H1 (cell line): ENCODE measurements around the gene MACF1. TPM values are rescaled to one million over a fixed set of nuclear protein-coding genes. Genes with fewer than 3 reads are reported as not detected.

Experiments
- CTCF ChIA-PET: fragments of 300-600 bp; sonication (Branson Sonifier 250); formaldehyde crosslinking; loops from one replicate; lab custom pipeline; 2021; ENCODE audit not compliant: partially characterized antibody; lab: Charles Lee
- POLR2A ChIA-PET: fragments of 300-600 bp; sonication (Branson Sonifier 250); formaldehyde crosslinking; loops from one replicate; lab custom pipeline; 2021; ENCODE audit warnings: inconsistent platforms; ENCODE audit not compliant: partially characterized antibody; lab: Charles Lee
- DNase-seq, 2 experiments: peaks; one replicate each; pipeline versions ENCODE4 v3.0.0 to v3.0.0-alpha.2; 2010 to 2022; ENCODE audit warnings: low spot score in 2 of 2, low read depth in 1 of 2, mixed read lengths in 1 of 2
- FAIRE-seq: peaks from 2 replicates; lab custom pipeline; 2011; peaks lifted over from hg19 to GRCh38; lab: Jason Lieb, UNC
- H2AFZ ChIP-seq: 2 replicates; pipeline ENCODE4 v1.8.1; 2012; ENCODE audit warnings: low read length, inconsistent platforms
- H2AK5ac ChIP-seq: 2 replicates; pipeline ENCODE4 v1.6.1; 2013; ENCODE audit warnings: low read depth, low read length
- H2BK120ac ChIP-seq: replicated peaks from 2 replicates; pipeline ENCODE3; 2013; ENCODE audit warnings: low read depth, low read length, inconsistent platforms
- H2BK12ac ChIP-seq: 2 replicates; pipeline ENCODE4 v1.6.1; 2013; ENCODE audit warnings: low read depth, low read length
- H2BK15ac ChIP-seq: 2 replicates; pipeline ENCODE4 v1.6.1; 2013; ENCODE audit warnings: low read length
- H2BK20ac ChIP-seq: 2 replicates; pipeline ENCODE4 v1.6.1; 2013; ENCODE audit warnings: low read length
- H2BK5ac ChIP-seq: 2 replicates; pipeline ENCODE4 v1.6.1; 2013; ENCODE audit warnings: low read depth, low read length
- H3K14ac ChIP-seq: 2 replicates; pipeline ENCODE4 v1.6.1; 2013; ENCODE audit warnings: inconsistent platforms; ENCODE audit not compliant: insufficient read length
- H3K18ac ChIP-seq: 2 replicates; pipeline ENCODE4 v1.6.1; 2013; ENCODE audit warnings: low read length; ENCODE audit errors: extremely low read depth
- H3K23ac ChIP-seq: 2 replicates; pipeline ENCODE4 v1.6.1; 2013; ENCODE audit warnings: inconsistent platforms; ENCODE audit not compliant: insufficient read length
- H3K23me2 ChIP-seq: 2 replicates; pipeline ENCODE4 v1.6.1; 2013; ENCODE audit warnings: low read depth, low read length
- H3K27ac ChIP-seq: 2 replicates; pipeline ENCODE4 v1.6.1; 2011; ENCODE audit warnings: low read depth, low read length, inconsistent platforms
- H3K27me3 ChIP-seq, 4 experiments: replicated peaks in 1 of 4; 1 replicate in 1 of 4; 2 replicates in 3 of 4; pipeline versions ENCODE4 v1.6.1 to v1.8.1; 2011 to 2013; ENCODE audit warnings: low read length in 3 of 4, mild to moderate bottlenecking in 3 of 4, inconsistent platforms in 2 of 4, mixed read lengths in 2 of 4, moderate library complexity in 1 of 4; ENCODE audit not compliant: control insufficient read depth in 3 of 4, insufficient read depth in 3 of 4; ENCODE audit errors: extremely low read depth in 1 of 4
- H3K36me3 ChIP-seq, 4 experiments: 2 replicates each; pipeline versions ENCODE4 v1.6.1 to v1.8.1; 2011 to 2013; ENCODE audit warnings: mild to moderate bottlenecking in 4 of 4, low read length in 3 of 4, moderate library complexity in 2 of 4, control low read depth in 1 of 4, inconsistent platforms in 1 of 4; ENCODE audit not compliant: insufficient read depth in 4 of 4, control insufficient read depth in 2 of 4
- H3K4ac ChIP-seq: replicated peaks from 2 replicates; pipeline ENCODE3; 2013; ENCODE audit warnings: low read length, low read depth, mixed read lengths, inconsistent platforms; ENCODE audit not compliant: insufficient read length
- H3K4me1 ChIP-seq, 4 experiments: replicated peaks in 1 of 4; 1 replicate in 1 of 4; 2 replicates in 3 of 4; pipeline versions ENCODE4 v1.6.1 to v1.8.1; 2011 to 2013; ENCODE audit warnings: low read length in 3 of 4, inconsistent platforms in 2 of 4, mixed read lengths in 1 of 4; ENCODE audit not compliant: insufficient read depth in 4 of 4, control insufficient read depth in 3 of 4
- H3K4me2 ChIP-seq, 2 experiments: 2 replicates each; pipeline versions ENCODE4 v1.6.1 to v1.8.1; 2011 to 2013; ENCODE audit warnings: low read depth in 2 of 2, low read length in 2 of 2, control low read depth in 1 of 2, inconsistent platforms in 1 of 2, mild to moderate bottlenecking in 1 of 2; ENCODE audit not compliant: insufficient read depth in 1 of 2
- H3K4me3 ChIP-seq, 4 experiments: fragments of 200-600, 300-600 bp in 1 of 4; sonication (generic), shearing (Covaris generic), sonication (Bioruptor Twin) in 1 of 4; 2 replicates each; pipeline versions ENCODE4 v1.5.1 to v1.8.1; 2011 to 2016; ENCODE audit warnings: low read length in 4 of 4, low read depth in 3 of 4, control low read depth in 2 of 4, inconsistent platforms in 2 of 4, mild to moderate bottlenecking in 2 of 4, mixed read lengths in 1 of 4, moderate library complexity in 1 of 4; ENCODE audit not compliant: insufficient read depth in 2 of 4; ENCODE audit errors: extremely low read depth in 1 of 4
- H3K56ac ChIP-seq: replicated peaks from 2 replicates; pipeline ENCODE3; 2013; ENCODE audit warnings: low read depth, mild to moderate bottlenecking, mixed read lengths, low read length, inconsistent platforms; ENCODE audit not compliant: insufficient read length
- H3K79me1 ChIP-seq: 2 replicates; pipeline ENCODE4 v1.6.1; 2013; ENCODE audit warnings: low read depth, low read length, control low read depth
- H3K79me2 ChIP-seq, 2 experiments: 2 replicates each; pipeline versions ENCODE4 v1.6.1 to v1.8.1; 2012 to 2013; ENCODE audit warnings: low read length in 2 of 2, mild to moderate bottlenecking in 2 of 2, inconsistent platforms in 1 of 2; ENCODE audit not compliant: insufficient read depth in 2 of 2, control insufficient read depth in 1 of 2
- H3K9ac ChIP-seq, 4 experiments: replicated peaks in 1 of 4; 1 replicate in 1 of 4; 2 replicates in 3 of 4; pipeline versions ENCODE4 v1.6.1 to v1.8.1; 2011 to 2013; ENCODE audit warnings: low read depth in 3 of 4, low read length in 3 of 4, control low read depth in 2 of 4, mild to moderate bottlenecking in 2 of 4, moderate library complexity in 2 of 4, inconsistent platforms in 1 of 4; ENCODE audit errors: extremely low read depth in 1 of 4
- H3K9me3 ChIP-seq, 2 experiments: 2 replicates each; pipeline versions ENCODE4 v1.6.1 to v1.8.1; 2012 to 2013; ENCODE audit warnings: mild to moderate bottlenecking in 2 of 2, moderate library complexity in 2 of 2, control low read depth in 1 of 2, inconsistent platforms in 1 of 2, low read depth in 1 of 2, low read length in 1 of 2, mixed read lengths in 1 of 2; ENCODE audit not compliant: insufficient read depth in 2 of 2
- H4K20me1 ChIP-seq, 2 experiments: replicated peaks in 1 of 2; 2 replicates each; pipeline versions ENCODE3 to v1.8.1; 2011 to 2013; ENCODE audit warnings: inconsistent platforms in 2 of 2, low read length in 2 of 2, mild to moderate bottlenecking in 1 of 2; ENCODE audit not compliant: insufficient read depth in 2 of 2, control insufficient read depth in 1 of 2
- H4K5ac ChIP-seq: 2 replicates; pipeline ENCODE4 v1.6.1; 2013; ENCODE audit warnings: low read length, low read depth, mixed read lengths, inconsistent platforms; ENCODE audit not compliant: insufficient read length
- H4K8ac ChIP-seq: 2 replicates; pipeline ENCODE4 v1.8.0; 2013; ENCODE audit warnings: mild to moderate bottlenecking, moderate library complexity, low read length, inconsistent platforms; ENCODE audit not compliant: insufficient read depth; ENCODE audit errors: extremely low read depth
- H4K91ac ChIP-seq: replicated peaks from 2 replicates; pipeline ENCODE3; 2013; ENCODE audit warnings: low read length, mixed read lengths, inconsistent platforms; ENCODE audit not compliant: insufficient read length
- EZH2 ChIP-seq: fragments of 200-600 bp; sonication (generic); IDR thresholded peaks from 2 replicates; pipeline ENCODE4 v1.7.1; 2012; ENCODE audit warnings: low read depth, mild to moderate bottlenecking, moderate library complexity, low read length, inconsistent platforms; ENCODE audit not compliant: severe bottlenecking
- TAF1 ChIP-seq: IDR thresholded peaks from 2 replicates; pipeline ENCODE4 v1.6.1; 2011; ENCODE audit warnings: mild to moderate bottlenecking, low read depth, low read length
- WGBS, 2 experiments: shearing (Covaris generic) in 1 of 2; methylation state at CpG; one replicate each; pipeline versions ENCODE4 v1.1.6 to v1.1.7; 2013 to 2015; ENCODE audit warnings: low lambda C conversion rate in 2 of 2, mixed read lengths in 2 of 2, inconsistent platforms in 1 of 2, low coverage in 1 of 2, missing lambda C conversion rate in 1 of 2; ENCODE audit not compliant: insufficient replicate concordance in 2 of 2, insufficient coverage in 1 of 2, insufficient read length in 1 of 2; ENCODE audit errors: extremely low coverage in 1 of 2, missing lambda C conversion rate in 1 of 2; 5-methylcytosine and 5-hydroxymethylcytosine counted together
- polyA plus RNA-seq, 7 experiments: library from polyadenylated mRNA; depleted of rRNA in 3 of 7; stranded (reverse) in 5 of 7; unstranded in 2 of 7; fragments of >200 nt in 5 of 7; fragments of 200-250 nt in 2 of 7; gene quantifications; 1 replicate in 5 of 7; 2 replicates in 1 of 7; 4 replicates in 1 of 7; pipeline versions ENCODE4 v1.2.1 to v1.2.3, GENCODE V29; 2011 to 2013; ENCODE audit warnings: missing spikeins in 2 of 7, mixed read lengths in 2 of 7
- total RNA-seq: library from RNA; stranded (reverse); fragmentation: NEBNext Ultra II Directional; extraction: Animal tissue kit (Norgen Biotek cat#: 25700); gene quantifications from 2 replicates; pipeline ENCODE4 v1.2.1, GENCODE V29; 2021
- TF ChIP-seq, protein P1 (sequence below): IDR thresholded peaks from 2 replicates; pipeline ENCODE4 v1.6.1; 2012; ENCODE audit warnings: low read length, inconsistent platforms

MACF1 gene
- total and polyA plus RNA-seq, 2 of the 8 experiments (the other 6 are each of a cell fraction or from before 2014, with no cell fraction given): 59.8 to 285 TPM

DNA sequence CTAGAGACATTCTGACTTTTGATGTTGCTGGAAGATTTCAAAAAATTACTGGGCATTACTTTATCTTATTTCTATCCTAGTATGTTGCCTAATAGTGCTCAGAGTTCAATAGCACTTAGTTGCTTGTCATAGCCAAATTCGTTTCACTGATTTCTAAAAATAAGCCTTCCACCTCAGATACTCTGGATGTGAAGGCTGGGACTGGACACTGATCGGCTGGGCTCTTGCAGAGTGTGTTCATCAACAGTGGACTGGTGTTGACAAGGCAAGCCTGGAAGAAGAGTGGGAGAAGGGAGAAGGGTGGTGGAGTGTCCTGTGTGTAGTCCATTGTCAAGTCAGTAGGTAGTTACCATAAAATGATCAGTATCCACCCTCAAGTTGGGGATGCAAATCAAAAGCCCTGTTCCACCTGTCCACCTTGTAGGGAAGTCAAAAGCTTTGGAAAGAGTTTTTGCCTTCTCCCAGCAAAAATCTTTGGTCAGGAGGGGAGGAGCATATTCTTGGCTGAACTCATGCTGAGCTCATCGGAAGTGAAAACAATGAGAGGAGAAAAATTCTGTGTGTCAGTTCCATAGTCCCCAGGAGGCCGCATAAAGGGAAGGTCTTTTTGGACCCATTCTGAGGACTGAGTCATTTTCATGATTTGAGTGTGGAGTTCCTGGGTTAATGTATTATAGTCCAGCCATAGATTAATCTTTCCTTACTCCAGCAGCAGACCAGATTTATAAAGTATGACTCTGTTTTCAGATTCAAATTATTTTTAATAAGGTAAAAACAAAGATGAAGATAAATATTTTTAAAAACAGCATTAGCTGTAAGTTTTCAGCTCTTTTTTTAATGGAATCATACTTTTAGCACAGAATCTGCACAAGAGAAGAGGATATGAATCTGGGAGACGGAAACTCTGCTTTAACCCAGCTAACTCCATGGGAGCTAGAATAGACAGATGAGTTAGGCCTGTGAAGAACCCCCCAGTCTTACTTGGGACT is 187.5 kb downstream of the MACF1 start:
- ChIA-PET POLR2A (interaction anchor here (0.7 to 1.4 kb wide), 3 partner anchors 18 to 54 kb away, joined by 3 to 6 read pairs (median 3); no protein-coding TSS in a partner anchor), CTCF (interaction anchor here (0.6 to 1.8 kb wide), 4 partner anchors 11 to 82 kb away, joined by 3 to 10 read pairs (median 4); no protein-coding TSS in a partner anchor)
- Histone ChIP-seq H4K20me1 (peaks cover 0 to 2% of the 10 kb centered on the region in 2 experiments), H3K14ac (no peak overlapping the region), H3K27me3 (no peaks in the 10 kb centered on the region), H3K9ac (no peak overlapping the region), H2BK20ac (no peak overlapping the region), H2AFZ (no peak overlapping the region), H3K4ac (no peak overlapping the region), H3K18ac (no peak overlapping the region; the same call in 1 of the 2 replicates), H4K91ac (no peak overlapping the region), H4K5ac (no peak overlapping the region), H3K4me1 (peaks cover 3 to 14% (median 8%) of the 10 kb centered on the region in 4 experiments; a peak in 5 of 7 replicates), H3K79me1 (peaks cover 7% of the 10 kb centered on the region; the same call in 1 of the 2 replicates), H3K79me2 (peaks cover 0 to 52% of the 10 kb centered on the region in 2 experiments; a peak in 2 of 4 replicates), H3K9me3 (no peaks in the 10 kb centered on the region), H2BK120ac (no peak overlapping the region), H3K4me2 (peak overlapping the region; percentile 52 to 70), H4K8ac (no peak overlapping the region), H2AK5ac (peak overlapping the region; percentile 32; the same call in 1 of the 2 replicates), H3K23ac (no peak overlapping the region), H3K4me3 (peak overlapping the region in 1 of 4 experiments; percentile 11; a peak in 1 of 8 replicates), H2BK5ac (no peak overlapping the region), H3K36me3 (peaks cover 15 to 29% (median 24%) of the 10 kb centered on the region in 4 experiments), H3K23me2 (no peaks in the 10 kb centered on the region; the same call in 1 of the 2 replicates), H3K27ac (no peak overlapping the region), H3K56ac (no peak overlapping the region), H2BK15ac (no peak overlapping the region), H2BK12ac (no peak overlapping the region)
- FAIRE-seq (no peak), DNase-seq (no peak)
- 80% methylated on average over 5 of the region's 5 CpGs; no CpG with 5 or more reads in 1 of the 2 experiments for WGBS, 2 experiments
- TF ChIP-seq, protein P1, sequence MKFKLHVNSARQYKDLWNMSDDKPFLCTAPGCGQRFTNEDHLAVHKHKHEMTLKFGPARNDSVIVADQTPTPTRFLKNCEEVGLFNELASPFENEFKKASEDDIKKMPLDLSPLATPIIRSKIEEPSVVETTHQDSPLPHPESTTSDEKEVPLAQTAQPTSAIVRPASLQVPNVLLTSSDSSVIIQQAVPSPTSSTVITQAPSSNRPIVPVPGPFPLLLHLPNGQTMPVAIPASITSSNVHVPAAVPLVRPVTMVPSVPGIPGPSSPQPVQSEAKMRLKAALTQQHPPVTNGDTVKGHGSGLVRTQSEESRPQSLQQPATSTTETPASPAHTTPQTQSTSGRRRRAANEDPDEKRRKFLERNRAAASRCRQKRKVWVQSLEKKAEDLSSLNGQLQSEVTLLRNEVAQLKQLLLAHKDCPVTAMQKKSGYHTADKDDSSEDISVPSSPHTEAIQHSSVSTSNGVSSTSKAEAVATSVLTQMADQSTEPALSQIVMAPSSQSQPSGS: no peak
- TF ChIP-seq EZH2 (no peak), TAF1 (no peak)
